A549 (cell line): Measurements from ENCODE around the gene NLRP14.
A peak's percentile ranks its signal among the peaks of the same experiment; 100 is the strongest.

Experiments
- CTCF ChIP-seq: fragments of >200 bp; sonication (Bioruptor Twin); formaldehyde crosslinking; IDR thresholded peaks from 3 replicates; pipeline ENCODE4 v1.5.1; 2016
- SMC3 ChIP-seq: fragments of >200 bp; sonication (Bioruptor Twin); formaldehyde crosslinking; IDR thresholded peaks from 3 replicates; pipeline ENCODE4 v1.6.1; 2018; ENCODE audit warnings: inconsistent platforms
- USF2 ChIP-seq: fragments of 450-650 bp; IDR thresholded peaks from 2 replicates; pipeline ENCODE4 v1.6.1; 2014; ENCODE audit warnings: antibody characterized with exemption

- TF ChIP-seq CTCF (no peak), SMC3 (no peak), USF2 (peak; percentile 16; the same call in 1 of the 2 replicates)
These were observed at the start of gene NLRP14, which contains the start of gene ZNF214 for GRCh38 chr11:7020183-7020917.
